Measurements from ENCODE around the gene NKX2-2. TPM values are rescaled to one million over a fixed set of nuclear protein-coding genes. Genes with fewer than 3 reads are reported as not detected.
A peak's percentile ranks its signal among the peaks of the same experiment; 100 is the strongest.
"Not testable (repeated sequence)": the region's sequence is repeated elsewhere in the genome, so short reads cannot be mapped to it uniquely, and the experiment has no call there.

Gene NKX2-2
- total RNA-seq, 1 donor from 2014 or later = not detected

DNA sequence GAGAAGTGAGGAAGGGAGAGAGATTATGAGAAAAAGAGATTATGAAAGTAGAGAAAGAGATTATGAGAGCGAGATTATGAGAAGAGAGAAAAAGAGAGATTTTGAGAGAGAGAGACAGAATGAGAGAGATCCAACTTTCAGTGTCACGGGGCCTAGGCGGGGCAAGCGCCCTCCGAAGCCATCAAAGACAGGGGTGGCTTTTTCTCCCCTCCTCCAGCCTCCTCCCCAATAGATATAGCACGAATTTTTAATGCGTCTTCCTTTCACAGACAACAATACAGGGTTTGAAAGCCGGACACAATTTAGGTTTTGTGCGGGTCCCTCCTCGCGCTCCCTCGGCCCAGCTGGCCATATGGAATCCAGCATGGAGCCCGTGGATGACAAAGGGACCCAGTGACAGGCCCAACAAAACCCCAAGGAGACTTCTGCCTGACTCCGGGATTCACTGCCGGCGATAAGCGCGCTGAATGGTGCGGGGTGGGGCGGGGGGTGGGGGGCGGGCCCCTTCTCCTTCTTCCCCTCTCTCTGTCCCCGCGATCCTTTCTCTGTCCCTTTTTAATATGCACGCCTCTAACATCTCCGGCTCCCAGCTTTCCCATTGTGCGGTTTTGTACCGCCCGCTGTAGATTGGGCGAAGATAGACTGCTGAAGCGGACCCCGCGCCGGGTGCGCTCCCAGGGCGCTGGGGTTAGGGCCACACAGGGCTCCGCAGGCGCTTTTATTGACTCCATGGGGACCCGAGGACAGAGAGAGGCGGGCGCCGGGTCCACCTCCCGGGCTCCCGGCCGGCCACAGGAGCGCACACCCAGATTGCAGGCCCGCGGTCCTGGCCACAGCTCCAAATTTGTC, 5.4 kb downstream of the NKX2-2 start:
- ATAC-seq = no peak

DNA sequence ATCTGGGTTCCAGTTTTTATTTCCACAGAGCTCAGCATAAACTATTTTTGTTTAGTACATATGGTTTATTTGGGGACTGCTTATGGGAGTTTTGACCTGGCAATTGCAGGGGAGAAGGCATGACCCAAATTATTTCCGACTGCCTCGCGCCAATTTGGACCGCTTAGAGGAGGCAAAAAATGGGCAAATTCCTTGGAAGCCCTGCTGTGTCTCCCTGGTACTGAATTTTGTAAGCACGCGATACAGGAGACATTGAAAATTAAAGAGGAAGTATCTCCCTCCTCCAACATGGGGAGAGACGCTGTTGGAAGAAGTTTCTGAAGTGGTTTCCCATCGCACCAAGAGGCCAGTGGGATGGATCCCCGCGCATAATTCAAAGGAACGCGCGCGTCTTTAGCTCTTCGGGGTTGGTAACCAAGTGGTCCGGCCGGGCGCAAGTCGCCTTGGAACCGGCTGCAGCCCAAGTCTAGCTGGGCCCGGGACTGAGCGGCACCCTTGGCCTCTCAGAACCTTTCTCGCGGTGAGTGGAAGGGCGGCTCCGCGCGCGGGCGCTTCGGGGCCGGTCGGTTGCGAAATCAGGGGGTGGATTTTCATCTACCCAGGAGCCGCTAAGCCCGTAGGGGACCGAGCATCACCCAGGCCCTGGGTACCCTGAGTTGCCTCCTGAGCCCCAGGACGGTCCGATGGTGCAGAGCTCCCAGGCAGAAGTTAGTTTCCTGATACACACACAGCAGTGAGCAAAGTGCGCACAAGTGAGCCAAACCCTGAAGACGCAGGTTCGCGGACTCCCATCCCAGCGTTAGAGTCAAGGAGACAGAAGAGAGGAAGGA, 6.2 kb downstream of the NKX2-2 start:
- no peak for ATAC-seq

DNA sequence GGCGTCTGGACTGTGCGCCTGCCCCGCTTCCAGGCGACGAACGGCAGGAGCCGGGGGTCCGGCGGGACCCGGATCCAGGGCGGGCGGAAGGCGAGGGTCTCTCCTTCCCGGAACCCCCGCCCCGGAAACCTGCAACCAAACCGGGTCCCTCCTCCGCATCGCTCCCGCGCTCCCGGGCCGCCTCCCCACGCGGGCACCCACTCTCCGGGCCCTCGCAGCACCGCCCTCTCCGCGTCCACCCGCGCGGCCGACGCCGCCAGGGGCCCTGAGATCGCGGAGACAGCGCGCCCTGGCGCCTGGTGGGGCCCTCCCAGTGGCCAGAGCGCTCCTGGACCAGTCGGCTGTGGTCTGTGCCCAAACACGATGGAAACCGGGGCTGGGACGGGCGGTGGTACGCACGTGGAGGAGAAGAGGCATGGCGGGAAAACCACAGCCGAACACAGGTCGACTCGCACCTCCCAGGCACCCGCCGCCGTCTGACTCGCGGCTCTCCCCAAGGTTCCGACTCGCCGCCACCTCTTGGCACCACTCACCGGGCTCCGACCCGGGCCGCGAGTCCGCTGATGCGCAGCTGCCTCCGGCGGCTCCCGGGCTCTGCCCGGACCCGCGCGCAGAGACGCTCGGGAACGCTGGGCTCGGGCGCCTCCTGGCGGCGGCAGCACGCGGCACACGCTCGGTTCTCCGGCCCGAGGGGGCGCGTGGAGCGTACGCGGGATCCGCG, 7.9 kb downstream of the NKX2-2 start:
- peak; percentile 55 for ATAC-seq

DNA sequence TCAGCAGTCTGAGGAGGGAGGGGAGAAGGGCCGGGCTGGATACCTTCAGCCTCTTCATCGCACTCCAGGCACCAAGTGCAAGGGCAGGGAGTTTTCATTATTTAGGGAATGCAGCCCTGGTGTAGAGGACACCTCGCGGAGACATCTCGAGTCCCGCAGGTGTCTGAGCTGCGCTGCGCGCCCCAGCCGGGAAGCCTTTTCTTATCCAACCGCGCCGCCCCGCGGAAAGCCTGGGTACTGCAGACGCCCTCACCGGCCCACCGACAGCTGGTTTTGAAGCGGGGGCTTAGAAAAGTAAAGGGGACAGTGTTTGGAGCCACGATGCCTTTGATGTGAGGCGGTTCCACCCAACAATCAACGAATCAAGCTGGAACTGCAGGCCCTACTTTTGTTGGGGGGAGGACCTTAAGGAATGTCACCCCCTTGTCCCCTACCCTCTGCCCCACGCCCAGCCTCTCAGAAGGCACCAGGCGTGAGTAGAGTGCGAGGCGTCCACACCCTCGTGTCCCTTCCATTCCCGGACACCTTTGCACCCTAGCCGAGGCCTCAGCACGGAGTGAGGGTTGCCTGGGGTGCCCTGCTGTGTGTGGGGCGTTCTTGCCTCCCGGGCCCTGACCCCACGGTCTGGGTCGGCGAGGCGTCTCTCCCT, 8.6 kb downstream of the NKX2-2 start:
- ATAC-seq = peak; percentile 80

DNA sequence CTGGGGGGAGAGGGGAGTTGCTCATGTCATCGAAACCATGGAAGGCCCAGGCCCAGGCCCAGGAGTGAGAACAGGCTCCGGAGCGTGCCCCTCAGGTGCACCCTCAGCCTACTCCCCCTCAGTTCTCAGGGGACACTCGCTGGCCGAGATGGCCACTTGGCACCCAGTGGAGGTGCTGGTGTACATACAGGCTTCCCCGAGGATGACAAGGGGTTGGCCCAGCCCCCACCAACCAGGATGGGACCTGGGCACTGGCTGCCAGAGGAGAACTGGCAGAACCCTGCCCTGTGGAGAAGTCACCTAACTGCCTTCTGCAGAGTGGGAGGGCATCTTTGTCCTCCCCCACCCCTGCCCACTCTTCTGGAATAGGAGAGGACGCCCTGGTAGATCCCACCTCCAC, 9.5 kb downstream of the NKX2-2 start:
- no peak for ATAC-seq

DNA sequence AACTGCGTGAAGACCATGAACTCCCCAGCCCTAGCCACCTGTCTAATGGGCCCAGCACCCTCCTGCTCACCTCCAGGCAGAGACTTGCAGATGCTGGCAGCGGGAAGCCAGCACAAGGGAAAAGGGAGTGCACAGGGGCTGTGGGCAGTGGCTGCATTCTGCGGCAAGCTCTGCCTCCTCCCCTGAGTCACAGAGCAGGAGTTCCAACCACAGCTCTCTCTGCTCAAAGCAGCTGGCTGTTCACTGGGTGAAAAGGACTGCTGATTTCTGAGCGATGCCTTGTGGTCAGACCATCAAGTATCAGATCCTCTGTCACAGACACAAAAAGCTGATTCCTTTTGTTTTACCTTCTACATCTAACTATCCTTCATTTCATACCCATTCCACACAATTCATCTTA, 10.5 kb downstream of the NKX2-2 start:
- ATAC-seq = no peak

DNA sequence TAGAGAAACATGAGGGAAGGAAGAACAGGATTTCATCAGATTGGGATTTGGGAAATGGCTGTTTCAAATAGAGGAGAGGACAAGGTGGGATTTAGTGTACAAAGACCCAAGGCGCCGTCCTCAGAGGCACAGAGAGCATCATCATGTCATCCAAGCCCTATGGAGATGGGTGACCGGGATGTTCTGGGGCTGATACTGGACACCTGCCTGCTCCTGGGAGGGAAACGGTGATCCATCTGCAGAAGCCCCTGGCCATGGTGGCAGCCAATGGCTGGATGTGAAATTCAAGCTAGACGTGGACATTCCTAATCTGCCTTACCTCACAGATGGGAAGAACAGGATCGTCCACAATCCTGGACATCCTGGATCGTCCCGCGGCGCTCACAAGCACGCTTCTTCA, 12.7 kb downstream of the NKX2-2 start:
- ATAC-seq = no peak

DNA sequence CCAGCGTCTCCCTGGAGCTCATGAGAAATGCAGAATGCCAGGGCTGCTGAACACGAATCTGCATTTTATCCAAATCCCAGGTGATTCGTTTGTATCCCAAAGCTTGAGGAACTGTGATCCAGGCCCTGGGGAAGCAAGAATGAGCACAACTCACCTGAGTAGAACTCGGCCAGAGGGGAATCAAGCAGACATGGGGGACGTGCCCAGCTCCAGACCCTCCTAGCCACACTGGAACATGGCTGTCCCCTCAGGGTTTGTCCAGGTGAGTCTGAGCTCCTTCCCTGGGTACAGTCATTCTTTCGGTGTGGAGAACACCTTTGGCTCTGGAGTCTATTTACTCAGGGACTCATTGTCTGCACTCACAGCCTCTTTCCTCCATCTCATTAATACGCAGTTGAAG, 13.3 kb downstream of the NKX2-2 start:
- ATAC-seq = no peak

DNA sequence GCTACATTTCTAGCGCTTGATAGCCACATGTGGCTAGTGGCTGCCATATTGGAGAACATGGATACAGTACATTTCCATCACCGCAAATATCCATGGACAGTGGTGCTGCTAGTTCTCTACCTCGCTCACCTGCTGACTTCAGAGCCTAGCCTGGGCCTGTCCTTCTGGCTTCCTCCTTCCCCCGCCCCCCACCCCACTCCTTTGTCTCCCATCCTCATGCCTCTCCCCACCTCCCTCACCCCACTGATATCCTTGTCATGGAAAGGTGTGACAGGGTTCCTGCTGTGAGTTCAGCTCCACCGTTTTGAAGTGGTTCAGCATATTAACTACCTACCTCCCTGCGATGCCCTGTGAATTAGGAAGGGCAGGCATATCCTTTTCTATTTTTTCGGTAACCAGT, 14.2 kb downstream of the NKX2-2 start:
- ATAC-seq = no peak

DNA sequence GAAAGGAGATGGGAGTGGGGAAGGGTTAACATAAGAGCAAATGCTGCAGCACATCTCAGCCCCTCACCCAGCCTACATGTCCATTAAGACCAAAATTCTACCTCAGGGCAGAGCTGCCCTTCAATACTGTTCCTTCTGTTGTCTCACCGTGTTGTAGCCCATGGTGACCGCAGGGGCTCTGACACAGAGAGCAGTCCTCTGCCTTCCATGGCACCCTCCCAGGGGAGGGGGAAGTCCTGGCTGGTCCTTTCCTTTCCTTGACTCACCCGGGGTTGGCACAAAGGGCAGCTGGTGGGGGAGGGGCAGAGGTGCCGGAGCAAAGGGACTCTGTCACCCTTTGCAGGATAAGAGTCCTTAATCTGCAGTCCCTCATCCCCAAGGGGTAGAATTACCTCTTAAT, 15.2 kb downstream of the NKX2-2 start:
- ATAC-seq = no peak

DNA sequence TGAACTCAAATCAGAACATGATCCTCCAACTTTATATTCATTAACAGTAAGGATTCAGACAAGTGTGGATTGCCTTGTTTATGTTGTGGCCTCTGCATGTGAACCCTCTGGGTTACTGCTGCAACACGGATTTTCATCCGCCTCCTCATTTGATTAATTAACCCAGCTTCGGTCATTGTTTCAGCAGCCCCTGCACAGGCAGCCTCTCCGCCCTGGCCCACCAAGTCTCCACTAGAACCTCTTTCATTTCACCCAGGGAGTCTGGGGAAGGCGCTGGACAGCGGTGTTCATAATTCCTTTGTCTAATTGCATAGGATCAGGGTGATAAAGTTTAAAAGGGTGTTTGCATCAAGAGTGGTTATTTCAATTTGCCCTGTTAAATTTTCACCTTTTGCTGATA, 15.7 kb downstream of the NKX2-2 start:
- ATAC-seq = no peak

DNA sequence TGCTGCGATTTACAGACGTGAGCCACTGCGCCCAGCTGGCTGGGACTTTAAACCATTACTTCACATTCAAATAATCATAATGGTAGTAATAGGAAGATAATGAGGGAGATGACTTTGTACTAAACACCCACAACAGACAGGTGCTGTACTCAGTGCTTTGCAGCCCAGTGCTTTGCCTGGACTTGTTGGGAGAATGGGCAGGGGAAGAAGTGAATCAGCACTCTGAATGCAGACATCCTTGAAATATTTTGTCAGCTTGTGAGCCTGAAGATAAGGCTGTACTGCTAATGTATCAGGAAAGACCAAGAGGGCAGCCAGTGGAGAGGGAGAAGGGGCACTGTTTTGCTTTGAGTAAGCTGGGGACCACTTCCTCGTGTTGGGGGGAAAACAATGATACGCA, 17.4 kb downstream of the NKX2-2 start:
- ATAC-seq = no peak

DNA sequence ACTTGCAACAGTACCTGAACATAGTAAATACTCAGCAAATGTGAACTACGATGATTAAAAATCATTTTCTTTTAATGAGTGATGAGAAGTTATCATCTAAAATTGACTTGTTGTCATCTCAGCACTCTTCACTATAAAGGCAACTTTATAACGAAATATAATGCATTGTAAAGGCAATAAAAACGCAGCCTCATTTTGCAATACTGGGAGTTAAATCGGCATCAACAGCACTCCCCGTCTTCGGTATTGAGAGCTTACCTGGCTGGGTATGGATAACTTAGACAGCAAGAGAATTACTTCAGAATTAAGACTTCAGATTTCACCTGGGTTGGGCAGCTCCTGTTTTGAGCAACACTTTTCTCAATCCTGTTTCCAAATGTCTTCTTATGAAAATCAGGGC, 20.8 kb downstream of the NKX2-2 start:
- ATAC-seq = no peak

DNA sequence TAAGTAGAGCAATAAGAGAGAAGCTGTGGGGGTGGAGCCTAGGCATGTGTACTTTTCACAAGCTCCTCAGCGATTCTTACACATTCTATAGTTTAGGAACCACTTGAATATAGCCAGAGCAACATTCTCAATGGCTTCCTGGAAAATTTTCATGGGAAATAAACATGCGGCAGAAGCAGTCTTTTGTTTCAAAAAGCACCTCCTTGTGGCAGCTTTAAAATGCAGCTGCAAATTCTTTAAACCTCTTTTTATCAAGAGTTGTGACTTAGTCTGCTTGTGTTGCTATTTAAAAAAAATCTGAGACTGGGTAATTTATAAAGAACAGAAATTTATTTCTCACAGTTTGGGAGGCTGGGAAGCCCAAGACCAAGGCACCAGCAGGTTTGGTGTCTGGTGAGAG, 23.8 kb downstream of the NKX2-2 start:
- no peak for ATAC-seq

DNA sequence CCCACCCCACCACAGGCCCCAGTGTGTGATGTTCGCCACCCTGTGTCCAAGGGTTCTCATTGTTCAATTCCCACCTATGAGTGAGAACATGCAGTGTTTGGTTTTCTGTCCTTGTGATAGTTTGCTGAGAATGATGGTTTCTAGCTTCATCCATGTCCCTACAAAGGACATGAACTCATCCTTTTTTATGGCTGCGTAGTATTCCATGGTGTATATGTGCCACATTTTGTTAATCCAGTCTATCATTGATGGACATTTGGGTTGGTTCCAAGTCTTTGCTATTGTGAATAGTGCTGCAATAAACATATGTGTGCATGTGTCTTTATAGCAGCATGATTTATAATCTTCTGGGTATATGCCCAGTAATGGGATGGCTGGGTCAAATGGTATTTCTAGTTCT, 33.7 kb downstream of the NKX2-2 start:
- not testable (repeated sequence) for ATAC-seq

DNA sequence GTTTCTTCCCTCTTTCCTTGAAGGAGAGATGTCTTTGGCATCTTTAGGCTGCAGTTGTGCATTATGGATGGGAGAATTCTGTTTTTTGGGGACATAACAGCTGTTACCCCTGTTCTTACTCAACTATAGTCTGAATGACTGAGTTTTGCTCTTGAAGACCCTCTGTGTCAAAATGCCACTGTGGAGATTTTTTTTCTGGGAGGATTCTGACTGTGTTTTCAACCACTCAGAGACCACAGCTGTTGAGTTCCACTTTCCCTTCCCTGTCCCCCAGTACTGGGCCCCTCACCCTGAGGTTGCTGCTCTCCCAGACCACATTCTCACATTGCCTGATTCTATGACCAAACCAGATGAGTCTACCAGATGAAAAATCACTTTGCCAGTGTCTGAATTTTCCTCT, 48.1 kb downstream of the NKX2-2 start:
- no peak for ATAC-seq

DNA sequence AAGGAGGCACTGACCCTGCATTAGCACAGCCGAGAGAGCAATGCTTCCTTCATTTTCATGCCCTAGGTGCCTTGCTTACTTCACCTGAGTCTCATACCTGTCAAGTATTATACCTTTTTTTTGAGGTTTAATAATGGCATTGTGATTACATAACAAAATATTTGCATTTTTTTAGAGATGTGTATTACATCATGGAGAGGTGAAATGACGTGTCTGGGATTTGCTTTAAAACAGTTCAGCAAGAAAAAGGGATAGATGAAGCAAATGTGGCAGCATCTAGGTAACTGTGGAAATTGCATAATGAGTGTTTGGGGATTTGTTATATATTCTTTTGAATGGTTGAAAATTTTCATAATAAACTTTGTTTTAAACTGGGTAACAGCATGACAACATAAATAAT, 48.9 kb downstream of the NKX2-2 start:
- ATAC-seq = no peak

Other genes starting within 250 kb of the NKX2-2 start
- 31.4 TPM for gene XRN2, start 210.7 kb downstream of the NKX2-2 start, total RNA-seq
- not detected for gene NKX2-4, start 116.5 kb downstream of the NKX2-2 start, total RNA-seq
- gene PAX1, start 191.6 kb upstream of the NKX2-2 start, total RNA-seq = not detected